Spleen (tissue), 7 donors: ENCODE results near the gene RIMBP3C.

Experiments
- CTCF ChIP-seq, 11 experiments: fragments of 200-600 bp in 7 of 11; fragments of 450-650 bp in 4 of 11; sonication (generic) in 4 of 11; IDR thresholded peaks in 8 of 11; conservative IDR thresholded peaks in 3 of 11; 1 replicate in 7 of 11; 2 replicates in 4 of 11; pipeline versions ENCODE4 v1.4.0 to v1.8.0; 2016 to 2021; ENCODE audit warnings: antibody characterized with exemption in 11 of 11, inconsistent platforms in 4 of 11, mild to moderate bottlenecking in 1 of 11
- POLR2AphosphoS5 ChIP-seq, 3 donors: sonication (generic); formaldehyde crosslinking; IDR thresholded peaks; one replicate each; pipeline ENCODE4 v1.5.1; 2017; ENCODE audit warnings: antibody characterized with exemption in 3 of 3
- donor health status: DM: no; HTN: no; CAD: no; lungs with moderate emphysema.
- donor health status: DM: no; HTN: no; CAD: no.
- donor health status: DM: no; HTN: no; CAD: no.

- TF ChIP-seq POLR2AphosphoS5 (IDR thresholded peaks at IDR 0.05), result no peak
- no peak for TF ChIP-seq CTCF (IDR thresholded peaks at IDR 0.05 in 8 of 11, conservative IDR thresholded peaks at IDR 0.05 in 3 of 11)
These were observed 31.8 kb upstream of the RIMBP3C start for GRCh38 chr22:21582801-21583740.
